OCI-LY1 (cell line): ENCODE results near the gene NYAP1.

Experiments
- H2AFZ ChIP-seq: fragments of 200-600 bp; sonication (generic), shearing (Covaris generic); 2 replicates; pipeline ENCODE4 v1.6.0; 2014; ENCODE audit warnings: antibody characterized with exemption, mild to moderate bottlenecking, low read length
- H3F3A ChIP-seq: fragments of 200-600 bp; sonication (generic), shearing (Covaris generic); 2 replicates; pipeline ENCODE4 v1.6.0; 2014; ENCODE audit warnings: mild to moderate bottlenecking, antibody characterized with exemption, low read length, moderate library complexity; ENCODE audit not compliant: insufficient read depth
- H3K27ac ChIP-seq: fragments of 200-600 bp; sonication (generic); 2 replicates; pipeline ENCODE4 v1.5.1; 2014; ENCODE audit warnings: low read length, mixed run types, mild to moderate bottlenecking, low read depth; ENCODE audit not compliant: poor library complexity, severe bottlenecking
- H3K27me3 ChIP-seq: fragments of 200-600 bp; sonication (generic); 2 replicates; pipeline ENCODE4 v1.6.0; 2014; ENCODE audit warnings: antibody characterized with exemption, mild to moderate bottlenecking, low read length, moderate library complexity; ENCODE audit not compliant: insufficient read depth
- H3K36me3 ChIP-seq: fragments of 200-600 bp; sonication (generic); 2 replicates; pipeline ENCODE4 v1.6.1; 2014; ENCODE audit warnings: mild to moderate bottlenecking, antibody characterized with exemption, low read length, moderate library complexity, mixed read lengths; ENCODE audit not compliant: insufficient read depth
- H3K4me1 ChIP-seq: fragments of 200-600 bp; sonication (generic); 2 replicates; pipeline ENCODE4 v1.5.1; 2014; ENCODE audit warnings: mild to moderate bottlenecking, low read length, moderate library complexity; ENCODE audit not compliant: insufficient read depth, severe bottlenecking
- H3K4me2 ChIP-seq: fragments of 200-600 bp; sonication (generic), shearing (Covaris generic); 2 replicates; pipeline ENCODE4 v1.6.1; 2014; ENCODE audit warnings: low read length
- H3K4me3 ChIP-seq: fragments of 200-600 bp; sonication (generic); 2 replicates; pipeline ENCODE4 v1.5.1; 2014; ENCODE audit warnings: low read length, low read depth, mild to moderate bottlenecking, mixed read lengths; ENCODE audit not compliant: poor library complexity, severe bottlenecking
- H3K79me2 ChIP-seq: fragments of 200-600 bp; shearing (Covaris generic); 2 replicates; pipeline ENCODE4 v1.6.1; 2016; ENCODE audit warnings: mixed run types, low read length, mixed read lengths; ENCODE audit not compliant: insufficient read depth
- H3K9ac ChIP-seq: fragments of 200-600 bp; sonication (generic), shearing (Covaris generic); 2 replicates; pipeline ENCODE4 v1.6.1; 2014; ENCODE audit warnings: mild to moderate bottlenecking, low read length, mixed read lengths
- H3K9me2 ChIP-seq: fragments of 200-600 bp; sonication (generic), shearing (Covaris generic); 2 replicates; pipeline ENCODE4 v1.6.1; 2014; ENCODE audit warnings: low read depth, mild to moderate bottlenecking, low read length, mixed read lengths
- H3K9me3 ChIP-seq: fragments of 200-600 bp; shearing (Covaris generic); 2 replicates; pipeline ENCODE4 v1.6.1; 2014; ENCODE audit warnings: low read length, mixed read lengths
- H4K20me1 ChIP-seq: fragments of 200-600 bp; sonication (generic), shearing (Covaris generic); 2 replicates; pipeline ENCODE4 v1.6.0; 2016; ENCODE audit warnings: mild to moderate bottlenecking, low read length; ENCODE audit not compliant: insufficient read depth
- EZH2 ChIP-seq: fragments of 200-600 bp; sonication (generic), shearing (Covaris generic); IDR thresholded peaks from 2 replicates; pipeline ENCODE4 v1.8.0; 2017; ENCODE audit warnings: borderline replicate concordance, mixed run types, mild to moderate bottlenecking, antibody characterized with exemption, low read length, moderate library complexity, mixed read lengths
- TF ChIP-seq, protein P1 (sequence below): fragments of 200-600 bp; sonication (generic), shearing (Covaris generic); IDR thresholded peaks from 2 replicates; pipeline ENCODE4 v1.5.1; 2017; ENCODE audit warnings: mild to moderate bottlenecking, antibody characterized with exemption, low read length, moderate library complexity, mixed read lengths

The NYAP1 gene

DNA sequence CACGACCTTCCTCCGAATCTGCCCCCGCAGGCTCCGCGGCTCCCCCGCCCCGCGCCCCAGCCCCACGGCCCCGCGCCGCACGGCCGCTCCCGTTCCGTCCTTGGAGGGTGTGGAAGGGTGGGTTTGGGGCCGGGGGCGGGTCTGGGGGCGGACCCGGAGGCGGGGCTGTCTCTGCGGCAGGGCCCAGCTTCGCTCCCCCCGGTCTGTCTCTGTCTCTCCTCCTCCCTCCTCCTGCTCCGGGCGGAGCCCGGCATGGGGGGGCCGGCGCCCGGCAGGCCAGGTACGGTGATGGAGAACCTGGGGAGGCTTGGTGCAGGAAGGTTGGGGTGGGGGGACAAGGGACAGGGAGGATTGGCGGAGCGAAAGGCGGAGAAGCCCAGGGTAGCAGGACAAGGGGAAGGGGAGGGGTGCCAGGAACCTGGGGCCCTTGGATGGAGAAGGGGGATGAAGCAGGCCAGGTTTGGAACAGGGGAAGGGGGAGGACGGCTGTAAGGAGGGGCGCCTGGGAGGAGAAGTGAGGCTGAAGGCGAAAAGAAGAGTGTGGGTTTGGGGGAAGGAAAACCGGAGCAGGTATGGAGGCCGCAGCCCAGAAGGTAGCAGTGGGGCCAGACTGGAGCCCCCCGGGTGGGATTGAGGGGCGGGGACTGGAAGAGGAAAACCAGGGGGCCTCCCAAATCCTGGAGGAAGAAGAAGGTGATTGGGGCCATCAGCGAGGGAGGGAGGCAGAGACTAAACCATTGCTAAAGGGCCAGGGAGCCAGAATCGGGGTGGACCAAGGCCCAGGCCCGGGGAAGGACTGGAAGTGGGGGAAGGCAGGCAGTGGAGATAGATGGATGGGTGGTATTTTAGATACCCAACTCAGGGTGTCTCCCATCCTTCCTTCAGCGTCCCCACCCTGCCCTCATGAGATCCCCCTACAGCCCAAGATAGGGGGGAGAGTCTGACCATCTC, at the start of gene NYAP1:
Gene NYAP1 (plus strand): TSS at position 206 of the 951 bp plus-strand sequence. CDS start 1,385 bp downstream, outside the sequence.
- Histone ChIP-seq H3K27ac (no peak within 1 kb of the TSS), H3F3A (no peaks in the 10 kb centered on the region), H3K4me3 (peak within 1 kb of the TSS; percentile 57), H3K9me2 (no peaks in the 10 kb centered on the region), H3K79me2 (no peaks in the 10 kb centered on the region), H3K9me3 (no peaks in the 10 kb centered on the region), H3K4me1 (peaks cover 11% of the 10 kb centered on the region), H2AFZ (no peak within 1 kb of the TSS), H3K4me2 (peak within 1 kb of the TSS; percentile 75), H3K36me3 (no peaks in the 10 kb centered on the region), H4K20me1 (no peaks in the 10 kb centered on the region), H3K9ac (peak within 1 kb of the TSS; percentile 22; the same call in 1 of the 2 replicates), H3K27me3 (peaks cover 7% of the 10 kb centered on the region; the same call in 1 of the 2 replicates)
- TF ChIP-seq EZH2: no peak
- TF ChIP-seq, protein P1, sequence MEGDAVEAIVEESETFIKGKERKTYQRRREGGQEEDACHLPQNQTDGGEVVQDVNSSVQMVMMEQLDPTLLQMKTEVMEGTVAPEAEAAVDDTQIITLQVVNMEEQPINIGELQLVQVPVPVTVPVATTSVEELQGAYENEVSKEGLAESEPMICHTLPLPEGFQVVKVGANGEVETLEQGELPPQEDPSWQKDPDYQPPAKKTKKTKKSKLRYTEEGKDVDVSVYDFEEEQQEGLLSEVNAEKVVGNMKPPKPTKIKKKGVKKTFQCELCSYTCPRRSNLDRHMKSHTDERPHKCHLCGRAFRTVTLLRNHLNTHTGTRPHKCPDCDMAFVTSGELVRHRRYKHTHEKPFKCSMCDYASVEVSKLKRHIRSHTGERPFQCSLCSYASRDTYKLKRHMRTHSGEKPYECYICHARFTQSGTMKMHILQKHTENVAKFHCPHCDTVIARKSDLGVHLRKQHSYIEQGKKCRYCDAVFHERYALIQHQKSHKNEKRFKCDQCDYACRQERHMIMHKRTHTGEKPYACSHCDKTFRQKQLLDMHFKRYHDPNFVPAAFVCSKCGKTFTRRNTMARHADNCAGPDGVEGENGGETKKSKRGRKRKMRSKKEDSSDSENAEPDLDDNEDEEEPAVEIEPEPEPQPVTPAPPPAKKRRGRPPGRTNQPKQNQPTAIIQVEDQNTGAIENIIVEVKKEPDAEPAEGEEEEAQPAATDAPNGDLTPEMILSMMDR: no peak

DNA sequence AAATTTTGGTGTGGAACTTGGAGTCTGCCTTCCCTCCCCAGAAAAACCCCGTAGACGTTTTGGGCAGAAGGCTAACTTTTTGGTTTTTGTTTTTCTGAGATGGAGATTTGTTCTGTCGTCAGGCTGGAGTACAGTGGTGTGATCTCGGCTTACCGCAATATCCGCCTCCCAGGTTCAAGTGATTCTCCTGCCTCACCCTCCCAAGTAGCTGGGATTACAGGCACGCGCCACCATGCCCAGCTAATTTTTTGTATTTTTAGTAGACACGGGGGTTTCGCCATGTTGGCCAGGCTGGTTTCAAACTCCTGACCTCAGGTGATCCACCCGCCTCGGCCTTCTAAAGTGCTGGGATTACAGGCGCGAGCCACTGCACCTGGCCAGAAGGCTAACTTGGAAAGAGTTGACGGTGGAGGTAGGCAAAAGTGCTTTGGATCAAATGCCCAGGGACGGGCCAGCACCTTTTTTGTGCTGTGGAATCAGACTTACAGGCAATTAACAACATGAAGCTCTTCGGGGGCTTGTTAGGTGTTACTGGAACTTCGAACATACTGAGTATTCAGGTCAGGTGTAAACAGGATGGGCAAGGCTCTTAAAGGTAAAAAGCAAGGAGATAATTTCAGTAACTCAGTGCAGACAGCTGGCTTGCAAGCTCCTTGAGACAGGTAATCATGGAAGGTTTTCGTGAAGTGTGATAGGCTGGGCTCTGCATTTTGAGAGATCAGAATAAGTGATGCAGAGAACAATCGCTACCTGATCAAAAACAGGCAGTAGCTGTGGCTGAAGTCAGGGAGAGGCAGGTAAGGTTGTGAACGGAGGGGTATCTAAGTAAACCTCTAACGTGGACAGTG, 49.2 kb upstream of the NYAP1 start:
- peak overlapping the region; percentile 84 for H3K4me3 ChIP-seq
- H2AFZ ChIP-seq: no peak overlapping the region
- H3F3A ChIP-seq: 0 out of 2 replicates have a peak, but pooled peaks cover 9% of the 10 kb centered on the region
- peak overlapping the region; percentile 92 for H3K27ac ChIP-seq
- H4K20me1 ChIP-seq: no peaks in the 10 kb centered on the region
- H3K9me2 ChIP-seq: no peaks in the 10 kb centered on the region
- H3K79me2 ChIP-seq: peaks cover 6% of the 10 kb centered on the region; the same call in 1 of the 2 replicates
- TF ChIP-seq EZH2: no peak
- TF ChIP-seq, protein P1: no peak
- H3K36me3 ChIP-seq: peaks cover 52% of the 10 kb centered on the region
- no peaks in the 10 kb centered on the region for H3K9me3 ChIP-seq
- no peaks in the 10 kb centered on the region for H3K27me3 ChIP-seq
- H3K9ac ChIP-seq: peak overlapping the region; percentile 91
- H3K4me1 ChIP-seq: peaks cover 58% of the 10 kb centered on the region
- peak overlapping the region; percentile 93 for H3K4me2 ChIP-seq
